DMS 273 treated with DMSO at 0.1 percent for 48 hours (cell line): ENCODE data around the gene E2F7.
"Not testable (repeated sequence)": the region's sequence is repeated elsewhere in the genome, so short reads cannot be mapped to it uniquely, and the experiment has no call there.

ENCODE experiments used
- DNase-seq: peaks from one replicate; lab custom pipeline; 2025; lab: John Stamatoyannopoulos, UW

The E2F7 gene

GRCh38 chr12:77065361-77066204 is at the start of gene E2F7:
E2F7 (minus strand) TSS chr12:77065569; CDS start chr12:77064635, 934 bp downstream.
- peak; percentile 83 for DNase-seq

GRCh38 chr12:77113971-77114370 is 48.6 kb upstream of the E2F7 start:
- no peak for DNase-seq

- DNase-seq: no peak
Measured at GRCh38 chr12:77108707-77109106, 43.3 kb upstream of the E2F7 start.

- DNase-seq: no peak
Measured at GRCh38 chr12:77107121-77107520, 41.8 kb upstream of the E2F7 start.

GRCh38 chr12:77104792-77105191 is 39.4 kb upstream of the E2F7 start:
- no peak for DNase-seq

GRCh38 chr12:77104286-77104685 is 38.9 kb upstream of the E2F7 start:
- no peak for DNase-seq

- no peak for DNase-seq
Measured at GRCh38 chr12:77102691-77103090, 37.3 kb upstream of the E2F7 start.

GRCh38 chr12:77102123-77102522 is 36.8 kb upstream of the E2F7 start:
- no peak for DNase-seq

- no peak for DNase-seq
Measured at GRCh38 chr12:77099799-77100198, 34.4 kb upstream of the E2F7 start.

- no peak for DNase-seq
Measured at GRCh38 chr12:77097846-77098245, 32.5 kb upstream of the E2F7 start.

GRCh38 chr12:77092227-77092626 is 26.9 kb upstream of the E2F7 start:
- DNase-seq: not testable (repeated sequence)

- DNase-seq: no peak
Measured at GRCh38 chr12:77089686-77090220, 24.4 kb upstream of the E2F7 start.

- DNase-seq: no peak
Measured at GRCh38 chr12:77087427-77087826, 22.1 kb upstream of the E2F7 start.

GRCh38 chr12:77082021-77082420 is 16.7 kb upstream of the E2F7 start:
- DNase-seq: no peak

GRCh38 chr12:77079631-77080030 is 14.3 kb upstream of the E2F7 start:
- DNase-seq: no peak

GRCh38 chr12:77078231-77078630 is 12.9 kb upstream of the E2F7 start:
- DNase-seq: no peak

GRCh38 chr12:77076886-77077285 is 11.5 kb upstream of the E2F7 start:
- DNase-seq: no peak

GRCh38 chr12:77073894-77074293 is 8.5 kb upstream of the E2F7 start:
- DNase-seq: not testable (repeated sequence)

GRCh38 chr12:77072833-77073495 is 7.6 kb upstream of the E2F7 start:
- DNase-seq: no peak

- DNase-seq: no peak
Measured at GRCh38 chr12:77070800-77071449, 5.6 kb upstream of the E2F7 start.

GRCh38 chr12:77070382-77070781 is 5.0 kb upstream of the E2F7 start:
- DNase-seq: no peak

- no peak for DNase-seq
Measured at GRCh38 chr12:77064896-77065360, 441 bp downstream of the E2F7 start.
